Caco-2 (cell line): ENCODE measurements around the gene PPP1R26. TPM values are rescaled to one million over a fixed set of nuclear protein-coding genes. Genes with fewer than 3 reads are reported as not detected.

Experiments
- BruUV-seq: library from RNA; stranded (reverse); fragments of 400-500 nt; replicated peaks from 2 replicates; lab custom pipeline; 2021; lab: Mats Ljungman, UMichigan
- CTCF ChIA-PET: fragments of 300-600 bp; sonication (Branson Sonifier 250); formaldehyde crosslinking; loops from one replicate; lab custom pipeline; 2022; ENCODE audit warnings: antibody characterized with exemption; lab: Charles Lee
- POLR2A ChIA-PET: fragments of 300-600 bp; sonication (Branson Sonifier 250); formaldehyde crosslinking; loops from one replicate; lab custom pipeline; 2022; ENCODE audit warnings: antibody characterized with exemption; lab: Charles Lee
- DNase-seq, 2 experiments: peaks; one replicate each; pipeline versions ENCODE4 v3.0.0 to v3.0.0-alpha.2; 2020 to 2022
- H3K27me3 ChIP-seq: replicated peaks from 2 replicates; pipeline ENCODE4 v1.6.0; 2011; ENCODE audit warnings: low read length; ENCODE audit not compliant: control insufficient read depth, insufficient read depth
- H3K36me3 ChIP-seq: 2 replicates; pipeline ENCODE4 v1.5.1; 2011; ENCODE audit warnings: low read length; ENCODE audit not compliant: control insufficient read depth, insufficient read depth
- H3K4me1 ChIP-seq: fragments of 250-450 bp; sonication (Bioruptor Pico); 2 replicates; pipeline ENCODE4 v1.5.1; 2020; ENCODE audit warnings: mild to moderate bottlenecking
- H3K4me3 ChIP-seq: 2 replicates; pipeline ENCODE4 v1.5.1; 2011; ENCODE audit warnings: low read depth, mild to moderate bottlenecking, control low read depth, low read length
- H3K9me3 ChIP-seq: fragments of 250-450 bp; sonication (Bioruptor Pico); 2 replicates; pipeline ENCODE4 v1.5.1; 2020; ENCODE audit warnings: mild to moderate bottlenecking, moderate library complexity
- H3K27ac Mint-ChIP-seq: one replicate; pipeline ENCODE4 v1.8.0; 2022; ENCODE audit warnings: mixed read lengths; ENCODE audit not compliant: unreplicated experiment
- H3K27me3 Mint-ChIP-seq: one replicate; pipeline ENCODE4 v1.8.0; 2022; ENCODE audit warnings: mixed read lengths; ENCODE audit not compliant: insufficient read depth, unreplicated experiment
- H3K36me3 Mint-ChIP-seq: one replicate; pipeline ENCODE4 v1.8.0; 2022; ENCODE audit warnings: mild to moderate bottlenecking, mixed read lengths; ENCODE audit not compliant: insufficient read depth, unreplicated experiment
- H3K4me1 Mint-ChIP-seq: one replicate; pipeline ENCODE4 v1.8.0; 2022; ENCODE audit warnings: low read depth, mixed read lengths; ENCODE audit not compliant: unreplicated experiment
- H3K4me3 Mint-ChIP-seq: one replicate; pipeline ENCODE4 v1.8.0; 2022; ENCODE audit warnings: mild to moderate bottlenecking, moderate library complexity, mixed read lengths; ENCODE audit not compliant: unreplicated experiment
- H3K9me3 Mint-ChIP-seq: one replicate; pipeline ENCODE4 v1.8.0; 2022; ENCODE audit warnings: mixed read lengths; ENCODE audit not compliant: unreplicated experiment
- CTCF ChIP-seq, 2 experiments: fragments of 200-600 bp in 1 of 2; IDR thresholded peaks; 1 replicate in 1 of 2; 2 replicates in 1 of 2; pipeline versions ENCODE4 v1.5.1 to v1.8.0; 2011 to 2022; ENCODE audit warnings: antibody characterized with exemption in 1 of 2, control low read depth in 1 of 2, inconsistent platforms in 1 of 2, low read depth in 1 of 2, low read length in 1 of 2, mild to moderate bottlenecking in 1 of 2, moderate library complexity in 1 of 2; ENCODE audit not compliant: insufficient read depth in 1 of 2, severe bottlenecking in 1 of 2, unreplicated experiment in 1 of 2
- intact Hi-C: fragments of 100-400 bp; cut with micrococcal nuclease; formaldehyde crosslinking; loops from one replicate; pipeline ENCODE4 v1.10.0; 2022; ENCODE audit not compliant: unreplicated experiment
- total RNA-seq: library from RNA; stranded (reverse); gene quantifications from 2 replicates; pipeline ENCODE4 v1.2.3, GENCODE V29; 2022

The PPP1R26 gene
- total RNA-seq, 1 experiment from 2014 or later: 24.3 TPM

DNA sequence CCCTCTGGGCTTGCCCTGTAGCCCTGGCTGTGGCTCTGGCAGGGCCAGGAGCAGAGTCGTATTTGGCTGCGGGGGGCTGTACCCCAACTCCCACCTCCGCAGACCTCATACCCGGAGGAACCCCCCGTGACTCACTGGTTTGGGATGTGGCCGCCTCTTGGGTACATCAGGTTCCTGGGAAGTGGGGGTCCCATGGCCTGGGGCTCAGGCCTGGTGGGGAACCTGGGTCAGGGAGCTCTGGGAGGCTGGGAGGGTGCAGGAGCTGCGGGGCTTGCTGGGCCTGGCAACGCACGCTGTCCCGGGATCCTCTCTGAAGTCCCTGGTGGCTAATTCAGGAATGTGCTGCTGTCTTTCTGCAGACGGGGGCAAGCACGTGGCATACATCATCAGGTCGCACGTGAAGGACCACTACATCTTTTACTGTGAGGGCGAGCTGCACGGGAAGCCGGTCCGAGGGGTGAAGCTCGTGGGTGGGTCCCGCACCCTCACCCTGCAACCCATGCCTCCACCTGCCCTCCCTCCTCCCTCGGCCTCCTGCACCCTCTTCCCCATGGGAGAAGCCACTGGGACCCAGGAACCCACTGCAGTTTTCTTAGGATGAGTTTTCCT, 44.0 kb downstream of the PPP1R26 start:
- H3K27me3 ChIP-seq: no peaks in the 10 kb centered on the region
- Mint-ChIP-seq H3K4me3 (no peak overlapping the region), H3K4me1 (no peaks in the 10 kb centered on the region), H3K36me3 (no peaks in the 10 kb centered on the region), H3K9me3 (no peaks in the 10 kb centered on the region), H3K27ac (no peak overlapping the region), H3K27me3 (peaks cover 8% of the 10 kb centered on the region)
- POLR2A ChIA-PET: no interaction called here
- no peak for DNase-seq
- no peaks in the 10 kb centered on the region for H3K36me3 ChIP-seq
- no peak overlapping the region for H3K4me3 ChIP-seq
- intact Hi-C loops: no loop called here
- BruUV-seq: no TSS peak
- CTCF ChIA-PET: no interaction called here
- H3K4me1 ChIP-seq: no peaks in the 10 kb centered on the region
- no peaks in the 10 kb centered on the region for H3K9me3 ChIP-seq
- TF ChIP-seq CTCF (IDR thresholded peaks at IDR 0.05; ENCODE audit: insufficient read depth in 1 of 2, low read depth in 1 of 2, low read length in 1 of 2, severe bottlenecking in 1 of 2, unreplicated experiment in 1 of 2): no peak

- CTCF ChIA-PET: no interaction called here
- no TSS peak for BruUV-seq
These were observed 44.7 kb downstream of the PPP1R26 start for GRCh38 chr9:135524130-135524861.

More at GRCh38 chr9:135524130-135524861, 44.7 kb downstream of the PPP1R26 start:
- Mint-ChIP-seq H3K4me3 (no peak overlapping the region), H3K36me3 (no peaks in the 10 kb centered on the region), H3K27me3 (peaks cover 6% of the 10 kb centered on the region), H3K4me1 (no peaks in the 10 kb centered on the region), H3K27ac (no peak overlapping the region), H3K9me3 (no peaks in the 10 kb centered on the region)
- intact Hi-C loops: no loop called here
- H3K9me3 ChIP-seq: no peaks in the 10 kb centered on the region
- no peak overlapping the region for H3K4me3 ChIP-seq
- H3K27me3 ChIP-seq: no peaks in the 10 kb centered on the region
- H3K36me3 ChIP-seq: no peaks in the 10 kb centered on the region
- DNase-seq: no peak
- H3K4me1 ChIP-seq: no peaks in the 10 kb centered on the region
- TF ChIP-seq CTCF (IDR thresholded peaks at IDR 0.05; ENCODE audit: insufficient read depth in 1 of 2, low read depth in 1 of 2, low read length in 1 of 2, severe bottlenecking in 1 of 2, unreplicated experiment in 1 of 2): no peak
- POLR2A ChIA-PET: no interaction called here
